ENCODE measurements around the gene VPS13D.

VPS13D gene

GRCh38 chr1:12408662-12409061, 178.8 kb downstream of the VPS13D start:
- no peak for DNase-seq

- no peak for DNase-seq
These were observed 179.9 kb downstream of the VPS13D start for GRCh38 chr1:12409681-12410080.

GRCh38 chr1:12410351-12410750, 180.5 kb downstream of the VPS13D start:
- no peak for DNase-seq

- no peak for DNase-seq
These were observed 181.3 kb downstream of the VPS13D start for GRCh38 chr1:12411098-12411497.

GRCh38 chr1:12411747-12412146, 181.9 kb downstream of the VPS13D start:
- DNase-seq = no peak

GRCh38 chr1:12412439-12412838, 182.6 kb downstream of the VPS13D start:
- DNase-seq = no peak

- no peak for DNase-seq
These were observed 184.0 kb downstream of the VPS13D start for GRCh38 chr1:12413664-12414410.

GRCh38 chr1:12414444-12415018, 184.7 kb downstream of the VPS13D start:
- no peak for DNase-seq

- DNase-seq = no peak
These were observed 185.2 kb downstream of the VPS13D start for GRCh38 chr1:12415038-12415466.

GRCh38 chr1:12416101-12416500, 186.3 kb downstream of the VPS13D start:
- no peak for DNase-seq

GRCh38 chr1:12416744-12417143, 186.9 kb downstream of the VPS13D start:
- no peak for DNase-seq

GRCh38 chr1:12417389-12417788, 187.6 kb downstream of the VPS13D start:
- no peak for DNase-seq

- DNase-seq = no peak
These were observed 190.3 kb downstream of the VPS13D start for GRCh38 chr1:12420171-12420570.

- DNase-seq = no peak
These were observed 192.7 kb downstream of the VPS13D start for GRCh38 chr1:12422488-12422887.

- peak; percentile 46 for DNase-seq
These were observed 194.3 kb downstream of the VPS13D start for GRCh38 chr1:12424087-12424529.

- DNase-seq = no peak
These were observed 195.0 kb downstream of the VPS13D start for GRCh38 chr1:12424793-12425192.

- DNase-seq = no peak
These were observed 196.2 kb downstream of the VPS13D start for GRCh38 chr1:12426030-12426429.

GRCh38 chr1:12428334-12428733, 198.5 kb downstream of the VPS13D start:
- DNase-seq = no peak

GRCh38 chr1:12430525-12430924, 200.7 kb downstream of the VPS13D start:
- DNase-seq = no peak

- no peak for DNase-seq
These were observed 203.1 kb downstream of the VPS13D start for GRCh38 chr1:12432897-12433296.

- peak; percentile 89 for DNase-seq
These were observed 203.7 kb downstream of the VPS13D start for GRCh38 chr1:12433323-12434053.

- peak; percentile 86 for DNase-seq
These were observed 204.3 kb downstream of the VPS13D start for GRCh38 chr1:12434174-12434573.

GRCh38 chr1:12434686-12435085, 204.9 kb downstream of the VPS13D start:
- DNase-seq = no peak
